Parathyroid adenoma (tissue), 2 donors: Measurements from ENCODE around the gene MOGAT2.
"Not testable (repeated sequence)": the region's sequence is repeated elsewhere in the genome, so short reads cannot be mapped to it uniquely, and the experiment has no call there.

ENCODE experiments used
- H2AFZ ChIP-seq: fragments of 300-600 bp; sonication (generic); one replicate; pipeline ENCODE4 v1.7.0; 2017; ENCODE audit warnings: antibody characterized with exemption, mild to moderate bottlenecking
- H3K27ac ChIP-seq: fragments of 300-600 bp; sonication (generic); one replicate; pipeline ENCODE4 v1.7.0; 2017
- H3K27me3 ChIP-seq: fragments of 300-600 bp; sonication (generic); one replicate; pipeline ENCODE4 v1.7.0; 2017; ENCODE audit warnings: low read length; ENCODE audit not compliant: control insufficient read depth, insufficient read depth
- H3K36me3 ChIP-seq: fragments of 300-600 bp; sonication (generic); one replicate; pipeline ENCODE4 v1.7.0; 2017; ENCODE audit warnings: low read length; ENCODE audit not compliant: control insufficient read depth, insufficient read depth
- H3K4me1 ChIP-seq: fragments of 300-600 bp; sonication (generic); one replicate; pipeline ENCODE4 v1.7.0; 2017; ENCODE audit warnings: control low read depth
- H3K4me2 ChIP-seq: fragments of 300-600 bp; sonication (generic); one replicate; pipeline ENCODE4 v1.7.0; 2017; ENCODE audit warnings: low read length
- H3K4me3 ChIP-seq: fragments of 300-600 bp; sonication (generic); one replicate; pipeline ENCODE4 v1.7.0; 2017; ENCODE audit warnings: low read depth, low read length
- H3K79me2 ChIP-seq: fragments of 300-600 bp; sonication (generic); one replicate; pipeline ENCODE4 v1.7.0; 2017; ENCODE audit warnings: control low read depth
- H3K9ac ChIP-seq: fragments of 300-600 bp; sonication (generic); one replicate; pipeline ENCODE4 v1.7.0; 2017; ENCODE audit warnings: mild to moderate bottlenecking
- H3K9me3 ChIP-seq: fragments of 300-600 bp; sonication (generic); one replicate; pipeline ENCODE4 v1.7.0; 2017; ENCODE audit warnings: low read length; ENCODE audit not compliant: control insufficient read depth
- CTCF ChIP-seq: fragments of 300-600 bp; sonication (generic); IDR thresholded peaks from one replicate; pipeline ENCODE4 v1.7.0; 2017; ENCODE audit warnings: antibody characterized with exemption, mild to moderate bottlenecking
- donor health status: primary hyperparathyroidism.

The MOGAT2 gene

GRCh38 chr11:75677909-75678308, 39.7 kb upstream of the MOGAT2 start:
- H3K4me3 ChIP-seq = no peak overlapping the region
- H3K27ac ChIP-seq = no peak overlapping the region
- TF ChIP-seq CTCF = no peak
- no peaks in the 10 kb centered on the region for H3K27me3 ChIP-seq
- H3K4me2 ChIP-seq = no peak overlapping the region
- no peaks in the 10 kb centered on the region for H3K4me1 ChIP-seq
- no peak overlapping the region for H2AFZ ChIP-seq
- H3K9me3 ChIP-seq = no peaks in the 10 kb centered on the region
- no peaks in the 10 kb centered on the region for H3K36me3 ChIP-seq
- no peaks in the 10 kb centered on the region for H3K79me2 ChIP-seq
- no peak overlapping the region for H3K9ac ChIP-seq

GRCh38 chr11:75678620-75679259, 38.9 kb upstream of the MOGAT2 start:
- H3K9ac ChIP-seq = no peak overlapping the region
- H3K27me3 ChIP-seq = no peaks in the 10 kb centered on the region
- H3K4me2 ChIP-seq = no peak overlapping the region
- H2AFZ ChIP-seq = no peak overlapping the region
- no peak for TF ChIP-seq CTCF
- no peaks in the 10 kb centered on the region for H3K4me1 ChIP-seq
- H3K27ac ChIP-seq = no peak overlapping the region
- H3K4me3 ChIP-seq = no peak overlapping the region
- no peaks in the 10 kb centered on the region for H3K9me3 ChIP-seq
- H3K79me2 ChIP-seq = no peaks in the 10 kb centered on the region
- no peaks in the 10 kb centered on the region for H3K36me3 ChIP-seq

GRCh38 chr11:75679566-75679965, 38.1 kb upstream of the MOGAT2 start:
- H2AFZ ChIP-seq = no peak overlapping the region
- no peak overlapping the region for H3K4me3 ChIP-seq
- no peak overlapping the region for H3K27ac ChIP-seq
- no peaks in the 10 kb centered on the region for H3K4me1 ChIP-seq
- no peak overlapping the region for H3K4me2 ChIP-seq
- no peaks in the 10 kb centered on the region for H3K9me3 ChIP-seq
- TF ChIP-seq CTCF = no peak
- H3K9ac ChIP-seq = no peak overlapping the region
- no peaks in the 10 kb centered on the region for H3K27me3 ChIP-seq
- H3K79me2 ChIP-seq = no peaks in the 10 kb centered on the region
- no peaks in the 10 kb centered on the region for H3K36me3 ChIP-seq

GRCh38 chr11:75683856-75684255, 33.8 kb upstream of the MOGAT2 start:
- not testable (repeated sequence) for H3K9ac ChIP-seq, H3K27ac ChIP-seq, H3K36me3 ChIP-seq, H3K79me2 ChIP-seq, H2AFZ ChIP-seq, H3K4me2 ChIP-seq, H3K4me3 ChIP-seq, H3K9me3 ChIP-seq, H3K27me3 ChIP-seq, H3K4me1 ChIP-seq

GRCh38 chr11:75689863-75690609, 27.6 kb upstream of the MOGAT2 start:
- H2AFZ ChIP-seq = no peak overlapping the region
- H3K4me2 ChIP-seq = no peak overlapping the region
- TF ChIP-seq CTCF = no peak
- H3K36me3 ChIP-seq = no peaks in the 10 kb centered on the region
- no peaks in the 10 kb centered on the region for H3K27me3 ChIP-seq
- no peak overlapping the region for H3K4me3 ChIP-seq
- no peaks in the 10 kb centered on the region for H3K79me2 ChIP-seq
- no peaks in the 10 kb centered on the region for H3K4me1 ChIP-seq
- no peaks in the 10 kb centered on the region for H3K9me3 ChIP-seq
- H3K9ac ChIP-seq = no peak overlapping the region
- no peak overlapping the region for H3K27ac ChIP-seq
